Panc1 (cell line): ENCODE data around the gene EIF4EBP3. TPM values are rescaled to one million over a fixed set of nuclear protein-coding genes. Genes with fewer than 3 reads are reported as not detected.

Experiments used
- ATAC-seq: fragments of 200-7000 bp; cut with Tn5 transposase; 2 replicates; pipeline ENCODE4 v1.9.1; 2020; ENCODE audit warnings: mild to moderate bottlenecking, moderate library complexity
- BruUV-seq: library from RNA; stranded (reverse); fragments of 400-500 nt; replicated peaks from 2 replicates; lab custom pipeline; 2021; lab: Mats Ljungman, UMichigan
- CTCF ChIA-PET: fragments of 300-600 bp; sonication (Branson Sonifier 250); formaldehyde crosslinking; loops from one replicate; lab custom pipeline; 2022; ENCODE audit warnings: antibody characterized with exemption; lab: Charles Lee
- POLR2A ChIA-PET: fragments of 300-600 bp; sonication (Branson Sonifier 250); formaldehyde crosslinking; loops from one replicate; lab custom pipeline; 2022; ENCODE audit warnings: antibody characterized with exemption; lab: Charles Lee
- DNase-seq: peaks from one replicate; pipeline ENCODE4 v3.0.0-alpha.2; 2010; ENCODE audit warnings: low read depth, low spot score
- H3K27ac ChIP-seq: 2 replicates; pipeline ENCODE4 v1.5.1; 2011; ENCODE audit warnings: mild to moderate bottlenecking, low read length, inconsistent platforms
- H3K27me3 ChIP-seq: fragments of 200-500 bp; sonication (Bioruptor generic); 2 replicates; pipeline ENCODE4 v1.6.0; 2014; ENCODE audit warnings: low read length, inconsistent platforms; ENCODE audit not compliant: control insufficient read depth, insufficient read depth
- H3K36me3 ChIP-seq: fragments of 200-500 bp; sonication (Bioruptor generic); 2 replicates; pipeline ENCODE4 v1.5.1; 2014; ENCODE audit warnings: inconsistent platforms, mild to moderate bottlenecking, low read length, moderate library complexity; ENCODE audit not compliant: control insufficient read depth, insufficient read depth
- H3K4me1 ChIP-seq: 2 replicates; pipeline ENCODE4 v1.5.1; 2011; ENCODE audit warnings: inconsistent platforms, mild to moderate bottlenecking, low read length, moderate library complexity; ENCODE audit not compliant: control insufficient read depth, insufficient read depth
- H3K4me3 ChIP-seq, 2 experiments: 2 replicates each; pipeline ENCODE4 v1.5.1; 2011 to 2012; ENCODE audit warnings: low read depth in 2 of 2, low read length in 2 of 2, mild to moderate bottlenecking in 2 of 2, inconsistent platforms in 1 of 2, moderate library complexity in 1 of 2
- H3K9me3 ChIP-seq: fragments of 200-500 bp; sonication (Bioruptor generic); 2 replicates; pipeline ENCODE4 v1.5.1; 2014; ENCODE audit warnings: low read depth, mild to moderate bottlenecking, inconsistent platforms, low read length, moderate library complexity; ENCODE audit not compliant: control insufficient read depth, insufficient read depth
- POLR2AphosphoS5 ChIP-seq: IDR thresholded peaks from 2 replicates; pipeline ENCODE4 v1.6.1; 2012; ENCODE audit warnings: mild to moderate bottlenecking, low read depth, low read length, moderate library complexity
- REST ChIP-seq, 2 experiments: IDR thresholded peaks; 2 replicates each; pipeline ENCODE4 v1.6.1; 2011 to 2012; ENCODE audit warnings: low read depth in 2 of 2, control low read depth in 1 of 2, low read length in 1 of 2, mild to moderate bottlenecking in 1 of 2, moderate library complexity in 1 of 2; ENCODE audit not compliant: insufficient read depth in 1 of 2
- SIN3A ChIP-seq: IDR thresholded peaks from 2 replicates; pipeline ENCODE4 v1.6.1; 2012; ENCODE audit warnings: low read depth, mild to moderate bottlenecking, low read length, moderate library complexity, borderline replicate concordance; ENCODE audit not compliant: insufficient read depth
- TCF7L2 ChIP-seq: IDR thresholded peaks from 2 replicates; pipeline ENCODE4 v1.6.1; 2011; ENCODE audit warnings: mild to moderate bottlenecking, low read depth, low read length, inconsistent platforms
- in situ Hi-C: cut with HindIII; loops from 2 replicates; pipeline ENCODE4 v1.10.0; 2016; ENCODE audit warnings: low sequenced_read_pairs, low pct_unique_long_range_greater_than_20kb
- intact Hi-C: fragments of 100-400 bp; cut with micrococcal nuclease; formaldehyde crosslinking; loops from one replicate; pipeline ENCODE4 v1.10.0; 2022; ENCODE audit not compliant: unreplicated experiment
- total RNA-seq: library from RNA; stranded (reverse); gene quantifications from one replicate; pipeline ENCODE4 v1.2.1, GENCODE V29; 2021; ENCODE audit not compliant: unreplicated experiment
- TF ChIP-seq, protein P1 (sequence below): fragments of 450-650 bp; IDR thresholded peaks from 2 replicates; pipeline ENCODE4 v1.5.1; 2017; ENCODE audit warnings: mild to moderate bottlenecking

Gene EIF4EBP3
- total RNA-seq, 1 experiment from 2014 or later, result 8.6 TPM

GRCh38 chr5:140509898-140510297 lies 37.6 kb upstream of the EIF4EBP3 start:
- Histone ChIP-seq H3K4me3 (no peak overlapping the region), H3K9me3 (no peaks in the 10 kb centered on the region), H3K27ac (no peak overlapping the region), H3K27me3 (no peaks in the 10 kb centered on the region), H3K4me1 (no peaks in the 10 kb centered on the region), H3K36me3 (peaks cover 54% of the 10 kb centered on the region)
- ATAC-seq, result no peak
- no TSS peak for BruUV-seq
- ChIA-PET CTCF (no interaction called here), POLR2A (no interaction called here)
- in situ Hi-C loops, result no loop called here
- TF ChIP-seq, protein P1, sequence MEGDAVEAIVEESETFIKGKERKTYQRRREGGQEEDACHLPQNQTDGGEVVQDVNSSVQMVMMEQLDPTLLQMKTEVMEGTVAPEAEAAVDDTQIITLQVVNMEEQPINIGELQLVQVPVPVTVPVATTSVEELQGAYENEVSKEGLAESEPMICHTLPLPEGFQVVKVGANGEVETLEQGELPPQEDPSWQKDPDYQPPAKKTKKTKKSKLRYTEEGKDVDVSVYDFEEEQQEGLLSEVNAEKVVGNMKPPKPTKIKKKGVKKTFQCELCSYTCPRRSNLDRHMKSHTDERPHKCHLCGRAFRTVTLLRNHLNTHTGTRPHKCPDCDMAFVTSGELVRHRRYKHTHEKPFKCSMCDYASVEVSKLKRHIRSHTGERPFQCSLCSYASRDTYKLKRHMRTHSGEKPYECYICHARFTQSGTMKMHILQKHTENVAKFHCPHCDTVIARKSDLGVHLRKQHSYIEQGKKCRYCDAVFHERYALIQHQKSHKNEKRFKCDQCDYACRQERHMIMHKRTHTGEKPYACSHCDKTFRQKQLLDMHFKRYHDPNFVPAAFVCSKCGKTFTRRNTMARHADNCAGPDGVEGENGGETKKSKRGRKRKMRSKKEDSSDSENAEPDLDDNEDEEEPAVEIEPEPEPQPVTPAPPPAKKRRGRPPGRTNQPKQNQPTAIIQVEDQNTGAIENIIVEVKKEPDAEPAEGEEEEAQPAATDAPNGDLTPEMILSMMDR, result no peak
- TF ChIP-seq POLR2AphosphoS5 (no peak), SIN3A (no peak), REST (IDR thresholded peaks at IDR 0.05; ENCODE audit: insufficient read depth in 1 of 2, low read depth in 2 of 2, low read length in 1 of 2) (no peak), TCF7L2 (no peak)
- intact Hi-C loops, result no loop called here
- DNase-seq, result no peak

GRCh38 chr5:140513124-140513523 lies 34.3 kb upstream of the EIF4EBP3 start:
- Histone ChIP-seq H3K9me3 (no peaks in the 10 kb centered on the region), H3K4me1 (no peaks in the 10 kb centered on the region), H3K27me3 (no peaks in the 10 kb centered on the region), H3K36me3 (peaks cover 32% of the 10 kb centered on the region), H3K4me3 (no peak overlapping the region), H3K27ac (no peak overlapping the region)
- ATAC-seq, result no peak
- in situ Hi-C loops (no loop called here), intact Hi-C loops (no loop called here)
- POLR2A ChIA-PET, result interaction anchor here (0.6 kb wide), 1 partner anchor 317 kb away, joined by 4 read pairs; no protein-coding TSS in a partner anchor
- DNase-seq, result no peak
- TF ChIP-seq SIN3A (no peak), REST (IDR thresholded peaks at IDR 0.05; ENCODE audit: insufficient read depth in 1 of 2, low read depth in 2 of 2, low read length in 1 of 2) (no peak), POLR2AphosphoS5 (no peak), TCF7L2 (no peak)
- TF ChIP-seq, protein P1, result no peak
- CTCF ChIA-PET, result no interaction called here
- BruUV-seq, result no TSS peak
